Measurements from ENCODE around the gene VKORC1. TPM values are rescaled to one million over a fixed set of nuclear protein-coding genes. Genes with fewer than 3 reads are reported as not detected.

The VKORC1 gene
- polyA plus RNA-seq, 2 donors, result 18.5 to 39.2 TPM

DNA sequence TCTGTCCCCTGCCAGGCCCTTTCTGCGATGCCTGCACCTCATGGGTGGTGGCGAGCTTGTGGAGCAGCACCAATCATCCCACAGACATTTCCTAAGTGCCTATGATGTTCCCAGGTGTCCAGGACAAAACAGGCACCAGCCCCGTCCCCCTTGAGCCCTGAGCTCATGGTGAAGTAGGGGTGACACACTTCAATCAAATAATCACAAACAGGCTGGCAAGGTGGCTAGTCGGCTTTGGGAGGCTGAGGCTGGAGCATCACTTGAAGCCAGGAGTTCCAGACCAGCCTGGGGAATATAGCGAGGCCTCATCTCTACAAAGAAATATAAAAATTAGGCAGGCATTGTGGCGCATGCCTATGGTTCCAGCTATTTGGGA lies 41.7 kb upstream of the VKORC1 start:
- Histone ChIP-seq H3K9me3 (ENCODE audit: control insufficient read depth in 2 of 2, insufficient read depth in 1 of 2, low read depth in 1 of 2, low read length in 1 of 2) (no peaks in the 10 kb centered on the region), H3K27ac (ENCODE audit: low read depth in 2 of 2, low read length in 1 of 2) (no peak overlapping the region), H3K4me1 (ENCODE audit: control insufficient read depth in 2 of 2, insufficient read depth in 2 of 2, low read length in 1 of 2) (peaks cover 8 to 49% of the 10 kb centered on the region in 2 donors), H3K27me3 (ENCODE audit: control insufficient read depth in 1 of 2, insufficient read depth in 2 of 2, low read length in 2 of 2) (no peaks in the 10 kb centered on the region), H3K4me3 (ENCODE audit: low read depth in 1 of 2, low read length in 2 of 2) (no peak overlapping the region), H3K36me3 (ENCODE audit: control insufficient read depth in 2 of 2, insufficient read depth in 2 of 2, low read length in 1 of 2) (peaks cover 0 to 22% of the 10 kb centered on the region in 2 donors)
- WGBS, 2 donors, result 83 to 85% methylated on average over 6 of the region's 6 CpGs

DNA sequence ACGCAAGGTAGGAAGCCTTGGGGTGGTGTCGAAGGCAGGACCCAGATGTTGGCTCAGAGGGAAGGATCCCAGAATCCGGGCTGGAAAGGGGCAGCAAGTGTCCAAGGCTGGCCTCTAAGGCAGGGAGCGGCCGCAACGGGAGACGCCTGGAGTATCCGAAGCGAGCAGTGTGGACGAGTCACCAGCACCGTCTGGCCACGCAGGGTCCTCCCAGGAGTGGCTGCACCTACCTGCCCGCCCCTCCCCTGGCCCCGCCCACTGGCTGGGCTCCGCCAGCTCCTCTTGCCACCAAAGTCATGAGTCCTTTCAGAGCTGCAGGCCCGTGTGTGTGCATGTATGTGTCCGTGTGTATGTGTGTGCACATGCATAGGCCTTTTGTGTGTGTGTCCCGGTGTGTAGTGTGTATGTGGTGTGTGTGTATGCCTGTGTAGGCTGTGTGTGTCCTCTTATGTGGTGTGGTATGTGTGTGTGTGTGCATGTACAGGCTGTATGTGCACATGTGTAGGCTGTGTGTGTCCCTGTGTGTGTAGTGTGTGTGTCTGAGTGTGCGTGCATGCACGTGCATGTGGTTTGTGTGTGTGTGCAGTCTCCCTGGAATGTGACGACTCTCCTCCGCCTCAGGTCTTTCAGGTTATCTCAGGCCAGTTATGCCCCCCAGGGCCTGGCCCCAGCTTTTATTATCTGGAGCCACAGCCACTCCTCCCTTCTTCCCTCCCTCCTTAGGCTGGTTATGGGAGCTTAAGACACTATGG lies 41.1 kb upstream of the VKORC1 start, which contains the start of gene PRSS8:
PRSS8 (minus strand) TSS at position 193 of the 752 bp plus-strand sequence. CDS start 229 bp downstream, outside the sequence.
- peaks cover 8 to 46% of the 10 kb centered on the region in 2 donors for H3K4me1 ChIP-seq (ENCODE audit: control insufficient read depth in 2 of 2, insufficient read depth in 2 of 2, low read length in 1 of 2)
- H3K9me3 ChIP-seq (ENCODE audit: control insufficient read depth in 2 of 2, insufficient read depth in 1 of 2, low read depth in 1 of 2, low read length in 1 of 2), result no peaks in the 10 kb centered on the region
- H3K27ac ChIP-seq (ENCODE audit: low read depth in 2 of 2, low read length in 1 of 2), result peak within 1 kb of the TSS; percentile 90 to 92
- H3K36me3 ChIP-seq (ENCODE audit: control insufficient read depth in 2 of 2, insufficient read depth in 2 of 2, low read length in 1 of 2), result peaks cover 0 to 26% of the 10 kb centered on the region in 2 donors
- peak within 1 kb of the TSS; percentile 74 to 84 for H3K4me3 ChIP-seq (ENCODE audit: low read depth in 1 of 2, low read length in 2 of 2)
- 30 to 33% methylated on average over 22 of the region's 22 CpGs for WGBS, 2 donors
- H3K27me3 ChIP-seq (ENCODE audit: control insufficient read depth in 1 of 2, insufficient read depth in 2 of 2, low read length in 2 of 2), result no peaks in the 10 kb centered on the region

DNA sequence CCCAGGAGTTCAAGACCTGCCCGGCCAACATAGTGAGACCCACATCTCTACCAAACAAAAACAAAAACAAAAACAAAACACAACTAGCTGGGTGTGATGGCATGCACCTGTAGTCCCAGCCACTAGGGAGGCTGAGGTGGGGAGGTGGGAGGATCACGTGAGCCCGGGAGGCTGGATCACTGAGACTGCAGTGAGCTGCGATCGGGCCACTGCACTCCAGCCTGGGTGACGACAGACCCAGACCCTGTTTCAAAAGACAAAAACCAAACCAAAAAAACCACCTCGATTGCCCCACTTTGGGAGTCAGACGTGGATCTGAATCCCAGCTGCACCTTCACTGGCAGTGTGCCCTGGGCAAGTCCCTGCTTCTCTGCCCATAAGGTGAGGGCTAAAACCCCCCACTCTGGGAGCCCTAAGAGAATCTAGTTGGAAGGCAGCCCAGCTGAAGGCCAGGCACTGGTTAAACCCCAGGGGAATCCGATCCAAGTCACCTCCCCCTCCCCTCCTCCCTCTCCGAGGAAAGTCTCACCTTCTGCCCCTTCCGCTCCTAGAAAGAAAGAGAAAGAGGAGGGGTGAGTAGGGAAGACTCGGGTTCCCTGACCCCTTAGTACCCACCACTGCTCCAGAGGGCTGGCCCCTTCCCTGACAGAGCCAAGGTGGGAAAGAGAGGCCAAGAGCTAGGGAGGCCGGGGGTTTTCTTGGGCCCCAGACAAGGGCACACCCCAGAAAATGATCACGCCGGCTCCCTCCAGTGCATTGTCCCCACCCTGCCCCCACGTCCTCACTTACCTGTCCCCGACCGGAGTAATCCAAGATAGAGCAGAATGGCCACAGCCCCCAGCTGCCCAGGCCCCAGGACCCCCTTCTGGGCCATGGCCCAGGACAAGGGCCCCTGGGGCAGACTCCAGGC lies 40.3 kb upstream of the VKORC1 start:
- Histone ChIP-seq H3K27ac (ENCODE audit: low read depth in 2 of 2, low read length in 1 of 2) (peak overlapping the region; percentile 90 to 92), H3K4me1 (ENCODE audit: control insufficient read depth in 2 of 2, insufficient read depth in 2 of 2, low read length in 1 of 2) (peaks cover 4 to 44% of the 10 kb centered on the region in 2 donors), H3K4me3 (ENCODE audit: low read depth in 1 of 2, low read length in 2 of 2) (peak overlapping the region; percentile 74 to 84), H3K9me3 (ENCODE audit: control insufficient read depth in 2 of 2, insufficient read depth in 1 of 2, low read depth in 1 of 2, low read length in 1 of 2) (no peaks in the 10 kb centered on the region), H3K27me3 (ENCODE audit: control insufficient read depth in 1 of 2, insufficient read depth in 2 of 2, low read length in 2 of 2) (no peaks in the 10 kb centered on the region), H3K36me3 (ENCODE audit: control insufficient read depth in 2 of 2, insufficient read depth in 2 of 2, low read length in 1 of 2) (peaks cover 0 to 26% of the 10 kb centered on the region in 2 donors)
- WGBS, 2 donors, result 23 to 26% methylated on average over 18 of the region's 18 CpGs

DNA sequence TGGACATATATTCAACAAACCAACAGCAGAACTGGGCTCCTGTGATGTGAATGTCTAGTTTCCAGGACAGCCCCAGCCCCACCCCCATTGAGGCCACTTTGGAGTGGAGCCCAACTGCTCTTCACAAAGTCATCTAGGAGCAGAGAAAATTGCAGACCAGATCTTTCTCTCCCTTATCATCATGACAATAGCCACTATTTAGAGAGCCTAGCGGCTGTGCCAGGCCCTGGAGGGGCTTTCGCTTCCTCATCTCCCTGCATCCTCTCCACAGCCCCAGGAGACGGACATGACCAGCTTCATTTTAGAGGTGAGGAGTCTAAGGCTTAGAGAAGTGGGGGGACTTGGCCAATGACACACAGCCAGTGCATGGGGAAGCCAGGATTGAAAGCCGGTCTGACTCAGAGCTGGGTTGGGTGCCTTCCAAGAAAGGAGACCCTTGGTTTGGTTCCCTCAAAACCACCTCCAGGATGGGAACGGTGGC lies 39.5 kb upstream of the VKORC1 start:
- peaks cover 0 to 26% of the 10 kb centered on the region in 2 donors for H3K36me3 ChIP-seq (ENCODE audit: control insufficient read depth in 2 of 2, insufficient read depth in 2 of 2, low read length in 1 of 2)
- no peaks in the 10 kb centered on the region for H3K27me3 ChIP-seq (ENCODE audit: control insufficient read depth in 1 of 2, insufficient read depth in 2 of 2, low read length in 2 of 2)
- WGBS, 2 donors, result 25 to 29% methylated on average over 5 of the region's 5 CpGs
- peak overlapping the region; percentile 74 to 84 for H3K4me3 ChIP-seq (ENCODE audit: low read depth in 1 of 2, low read length in 2 of 2)
- H3K4me1 ChIP-seq (ENCODE audit: control insufficient read depth in 2 of 2, insufficient read depth in 2 of 2, low read length in 1 of 2), result peaks cover 7 to 49% of the 10 kb centered on the region in 2 donors
- peak overlapping the region in 1 of 2 donors; percentile 92 for H3K27ac ChIP-seq (ENCODE audit: low read depth in 2 of 2, low read length in 1 of 2)
- H3K9me3 ChIP-seq (ENCODE audit: control insufficient read depth in 2 of 2, insufficient read depth in 1 of 2, low read depth in 1 of 2, low read length in 1 of 2), result no peaks in the 10 kb centered on the region

DNA sequence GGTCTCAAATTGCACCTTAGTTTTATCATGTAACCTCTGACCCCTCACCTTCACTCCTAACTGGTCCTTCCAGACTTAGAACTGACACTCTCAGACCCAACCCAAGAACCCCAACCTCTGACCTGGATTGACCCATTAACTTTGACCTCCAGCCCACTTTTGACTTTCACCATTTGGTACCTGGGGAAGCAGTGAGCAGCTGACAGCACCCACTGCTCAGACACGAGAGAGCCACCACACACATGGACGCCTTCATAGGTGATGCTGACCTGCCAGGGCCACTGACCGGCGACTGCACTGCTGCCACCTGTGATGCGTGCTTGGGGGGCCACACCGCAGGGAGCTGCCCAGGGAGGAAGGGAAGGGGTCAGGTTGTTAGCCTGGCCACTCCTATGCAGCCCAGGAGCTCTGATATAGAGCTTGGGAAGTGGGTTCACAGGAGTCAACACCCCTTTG lies 38.5 kb upstream of the VKORC1 start:
- H3K36me3 ChIP-seq (ENCODE audit: control insufficient read depth in 2 of 2, insufficient read depth in 2 of 2, low read length in 1 of 2), result peaks cover 0 to 26% of the 10 kb centered on the region in 2 donors

DNA sequence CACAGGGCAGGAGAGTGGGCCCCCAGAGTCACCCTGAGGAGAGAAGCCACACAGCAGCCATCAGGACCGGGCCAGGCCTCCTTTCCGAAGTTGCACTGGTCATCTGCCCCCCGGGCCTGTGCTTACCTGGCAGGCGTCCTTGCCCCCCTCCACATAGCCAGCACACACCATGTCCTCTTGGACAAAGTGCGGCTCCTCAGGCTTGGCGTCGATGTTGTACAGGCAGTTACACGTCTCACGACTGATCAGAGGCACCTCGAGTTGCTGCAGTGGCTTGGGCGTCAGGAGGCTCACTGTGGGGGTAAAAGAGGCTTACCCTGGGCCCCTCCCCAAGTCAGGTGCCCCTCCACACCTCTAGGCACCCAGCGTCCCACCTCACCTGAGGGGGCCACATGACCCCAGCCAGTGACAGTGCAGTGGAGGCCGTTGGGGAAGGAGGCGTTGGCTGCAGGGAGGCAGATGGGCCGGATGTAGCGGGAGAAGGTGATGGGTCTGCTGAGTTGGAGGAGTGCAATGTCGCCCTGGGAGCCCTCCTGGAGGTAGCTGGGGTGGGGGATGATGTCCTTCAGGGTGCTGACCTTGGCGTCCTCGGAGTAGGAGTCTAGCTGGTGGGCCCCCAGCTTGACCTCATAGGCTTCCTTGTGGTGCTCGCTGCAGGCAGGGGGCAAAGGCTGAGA lies 37.8 kb upstream of the VKORC1 start:
- peak overlapping the region; percentile 5 to 39 for H3K4me3 ChIP-seq (ENCODE audit: low read depth in 1 of 2, low read length in 2 of 2)
- WGBS, 2 donors, result 56 to 70% methylated on average over 20 of the region's 20 CpGs
- H3K27me3 ChIP-seq (ENCODE audit: control insufficient read depth in 1 of 2, insufficient read depth in 2 of 2, low read length in 2 of 2), result no peaks in the 10 kb centered on the region
- peaks cover 3 to 31% of the 10 kb centered on the region in 2 donors for H3K36me3 ChIP-seq (ENCODE audit: control insufficient read depth in 2 of 2, insufficient read depth in 2 of 2, low read length in 1 of 2)
- H3K27ac ChIP-seq (ENCODE audit: low read depth in 2 of 2, low read length in 1 of 2), result peak overlapping the region; percentile 92 to 93
- no peaks in the 10 kb centered on the region for H3K9me3 ChIP-seq (ENCODE audit: control insufficient read depth in 2 of 2, insufficient read depth in 1 of 2, low read depth in 1 of 2, low read length in 1 of 2)
- H3K4me1 ChIP-seq (ENCODE audit: control insufficient read depth in 2 of 2, insufficient read depth in 2 of 2, low read length in 1 of 2), result peaks cover 8 to 44% of the 10 kb centered on the region in 2 donors

More for the DNA sequence above, 38.5 kb upstream of the VKORC1 start:
- Histone ChIP-seq H3K4me3 (ENCODE audit: low read depth in 1 of 2, low read length in 2 of 2) (peak overlapping the region; percentile 74 to 84), H3K27ac (ENCODE audit: low read depth in 2 of 2, low read length in 1 of 2) (peak overlapping the region; percentile 19 to 92), H3K27me3 (ENCODE audit: control insufficient read depth in 1 of 2, insufficient read depth in 2 of 2, low read length in 2 of 2) (no peaks in the 10 kb centered on the region), H3K4me1 (ENCODE audit: control insufficient read depth in 2 of 2, insufficient read depth in 2 of 2, low read length in 1 of 2) (peaks cover 8 to 44% of the 10 kb centered on the region in 2 donors), H3K9me3 (ENCODE audit: control insufficient read depth in 2 of 2, insufficient read depth in 1 of 2, low read depth in 1 of 2, low read length in 1 of 2) (no peaks in the 10 kb centered on the region)
- 72 to 81% methylated on average over 5 to 6 of the region's 6 CpGs for WGBS, 2 donors

DNA sequence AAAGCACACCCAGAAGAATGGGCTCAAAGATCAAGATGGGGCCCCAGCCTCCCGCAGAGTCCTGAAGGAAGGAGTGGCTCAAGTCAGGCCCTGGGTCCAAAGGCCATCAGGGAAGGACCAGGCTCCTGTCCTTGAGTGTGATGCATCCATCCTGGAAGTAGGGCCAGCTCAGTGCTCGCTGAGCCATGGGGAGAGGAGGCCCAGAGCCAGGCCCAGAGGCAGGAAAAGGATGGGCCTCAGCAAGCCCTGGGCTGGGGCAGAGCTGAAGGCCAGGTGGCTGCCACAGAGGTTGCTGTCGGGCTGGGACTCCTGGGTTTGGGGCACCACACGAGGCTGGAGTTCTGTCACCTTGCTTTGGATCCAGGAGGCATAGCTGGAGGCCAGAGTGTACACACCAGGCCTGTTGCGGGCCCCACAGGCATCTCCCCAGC lies 37.3 kb upstream of the VKORC1 start:
- peak overlapping the region; percentile 15 to 39 for H3K4me3 ChIP-seq (ENCODE audit: low read depth in 1 of 2, low read length in 2 of 2)
- peaks cover 6 to 36% of the 10 kb centered on the region in 2 donors for H3K36me3 ChIP-seq (ENCODE audit: control insufficient read depth in 2 of 2, insufficient read depth in 2 of 2, low read length in 1 of 2)
- no peaks in the 10 kb centered on the region for H3K9me3 ChIP-seq (ENCODE audit: control insufficient read depth in 2 of 2, insufficient read depth in 1 of 2, low read depth in 1 of 2, low read length in 1 of 2)
- H3K4me1 ChIP-seq (ENCODE audit: control insufficient read depth in 2 of 2, insufficient read depth in 2 of 2, low read length in 1 of 2), result peaks cover 8 to 44% of the 10 kb centered on the region in 2 donors
- WGBS, 2 donors, result 46 to 49% methylated on average over 5 of the region's 5 CpGs
- H3K27me3 ChIP-seq (ENCODE audit: control insufficient read depth in 1 of 2, insufficient read depth in 2 of 2, low read length in 2 of 2), result no peaks in the 10 kb centered on the region
- H3K27ac ChIP-seq (ENCODE audit: low read depth in 2 of 2, low read length in 1 of 2), result peak overlapping the region; percentile 92 to 93

DNA sequence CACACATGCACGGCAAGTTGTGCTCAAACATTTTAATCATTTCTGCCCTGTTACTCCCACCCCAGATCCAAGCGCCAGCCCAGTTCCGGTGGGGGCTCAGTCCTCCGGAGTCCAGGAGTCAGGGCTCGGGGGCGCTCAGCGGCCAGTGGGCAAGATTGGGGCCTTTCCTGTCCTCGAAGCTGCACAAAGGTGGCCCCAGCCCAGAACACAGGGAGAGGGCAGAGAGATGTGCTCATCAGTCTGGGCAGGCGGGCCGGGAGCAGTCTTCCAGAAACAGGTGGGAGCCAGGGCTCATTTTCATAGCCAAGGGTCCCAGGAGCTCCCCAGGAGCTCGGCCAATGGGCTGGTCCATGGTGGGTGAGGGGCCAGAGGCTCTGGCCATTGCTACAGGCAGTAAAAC lies 36.8 kb upstream of the VKORC1 start:
- Histone ChIP-seq H3K9me3 (ENCODE audit: control insufficient read depth in 2 of 2, insufficient read depth in 1 of 2, low read depth in 1 of 2, low read length in 1 of 2) (no peaks in the 10 kb centered on the region), H3K27me3 (ENCODE audit: control insufficient read depth in 1 of 2, insufficient read depth in 2 of 2, low read length in 2 of 2) (no peaks in the 10 kb centered on the region), H3K4me3 (ENCODE audit: low read depth in 1 of 2, low read length in 2 of 2) (peak overlapping the region; percentile 15 to 39), H3K36me3 (ENCODE audit: control insufficient read depth in 2 of 2, insufficient read depth in 2 of 2, low read length in 1 of 2) (peaks cover 6 to 38% of the 10 kb centered on the region in 2 donors), H3K27ac (ENCODE audit: low read depth in 2 of 2, low read length in 1 of 2) (peak overlapping the region; percentile 92 to 93), H3K4me1 (ENCODE audit: control insufficient read depth in 2 of 2, insufficient read depth in 2 of 2, low read length in 1 of 2) (peaks cover 8 to 44% of the 10 kb centered on the region in 2 donors)
- 52 to 57% methylated on average over 11 of the region's 11 CpGs for WGBS, 2 donors

DNA sequence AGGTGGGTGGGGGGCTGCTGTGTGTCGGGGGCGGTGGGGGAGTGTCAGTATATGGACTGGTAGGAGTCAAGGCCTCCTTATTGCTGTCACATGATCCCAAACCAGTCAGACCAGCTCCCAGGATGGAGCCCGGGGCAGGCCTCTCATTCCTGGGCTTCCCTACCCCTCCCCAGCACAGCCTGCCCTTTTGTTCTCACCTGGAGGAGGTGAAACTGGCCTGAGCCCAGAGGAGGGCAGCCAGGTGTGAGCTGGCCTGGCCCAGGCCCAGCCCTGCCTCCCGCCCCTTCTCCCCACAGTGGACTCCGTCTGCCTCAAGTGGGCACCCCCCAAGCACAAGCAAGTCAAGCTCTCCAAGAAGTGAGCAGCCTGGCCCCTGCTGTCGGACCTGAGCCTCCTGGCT lies 36.3 kb upstream of the VKORC1 start:
- H3K27ac ChIP-seq (ENCODE audit: low read depth in 2 of 2, low read length in 1 of 2), result peak overlapping the region; percentile 92 to 93
- H3K27me3 ChIP-seq (ENCODE audit: control insufficient read depth in 1 of 2, insufficient read depth in 2 of 2, low read length in 2 of 2), result no peaks in the 10 kb centered on the region
- H3K4me1 ChIP-seq (ENCODE audit: control insufficient read depth in 2 of 2, insufficient read depth in 2 of 2, low read length in 1 of 2), result peaks cover 8 to 43% of the 10 kb centered on the region in 2 donors
- peaks cover 6 to 38% of the 10 kb centered on the region in 2 donors for H3K36me3 ChIP-seq (ENCODE audit: control insufficient read depth in 2 of 2, insufficient read depth in 2 of 2, low read length in 1 of 2)
- 50 to 54% methylated on average over 6 of the region's 6 CpGs for WGBS, 2 donors
- H3K9me3 ChIP-seq (ENCODE audit: control insufficient read depth in 2 of 2, insufficient read depth in 1 of 2, low read depth in 1 of 2, low read length in 1 of 2), result no peaks in the 10 kb centered on the region
- peak overlapping the region; percentile 15 to 39 for H3K4me3 ChIP-seq (ENCODE audit: low read depth in 1 of 2, low read length in 2 of 2)

All from esophagus (tissue), 2 donors.